Heart left ventricle (tissue), 16 donors: ENCODE data around the gene CRACDL. TPM values are rescaled to one million over a fixed set of nuclear protein-coding genes. Genes with fewer than 3 reads are reported as not detected.
A peak's percentile ranks its signal among the peaks of the same experiment; 100 is the strongest.

Experiments
- ATAC-seq, 4 donors: fragments of 200-7000 bp; cut with Tn5 transposase; one replicate each; pipeline ENCODE4 v1.9.1; 2020 to 2022; ENCODE audit warnings: moderate library complexity in 4 of 4, mild to moderate bottlenecking in 3 of 4, moderate number of reproducible peaks in 1 of 4
- DNase-seq, 5 donors: peaks; one replicate each; pipeline ENCODE4 v3.0.0-alpha.2; 2020
- H3K27ac ChIP-seq, 12 donors: fragments of 200-600 bp; sonication (generic) in 4 of 12; one replicate each; pipeline versions ENCODE4 v1.5.0 to v1.8.0; 2016 to 2022; ENCODE audit warnings: mild to moderate bottlenecking in 2 of 12
- H3K27me3 ChIP-seq, 9 donors: fragments of 200-600 bp; sonication (generic) in 2 of 9; one replicate each; pipeline versions ENCODE4 v1.5.1 to v1.8.0; 2016 to 2022; ENCODE audit warnings: mild to moderate bottlenecking in 3 of 9
- H3K36me3 ChIP-seq, 9 donors: fragments of 200-600 bp; sonication (generic) in 2 of 9; one replicate each; pipeline versions ENCODE4 v1.5.0 to v1.8.0; 2018 to 2022; ENCODE audit warnings: mild to moderate bottlenecking in 2 of 9
- H3K4me1 ChIP-seq, 12 donors: fragments of 200-600 bp; sonication (generic) in 4 of 12; one replicate each; pipeline versions ENCODE4 v1.5.0 to v1.8.0; 2016 to 2022; ENCODE audit warnings: mild to moderate bottlenecking in 3 of 12
- H3K4me3 ChIP-seq, 12 donors: fragments of 200-600 bp; sonication (generic) in 4 of 12; one replicate each; pipeline versions ENCODE4 v1.5.0 to v1.8.0; 2017 to 2022; ENCODE audit warnings: mild to moderate bottlenecking in 9 of 12, moderate library complexity in 4 of 12
- H3K9me3 ChIP-seq, 12 donors: fragments of 200-600 bp; sonication (generic) in 4 of 12; one replicate each; pipeline versions ENCODE4 v1.5.0 to v1.8.0; 2016 to 2022; ENCODE audit warnings: mild to moderate bottlenecking in 1 of 12
- POLR2A ChIP-seq, 2 donors: fragments of 450-650 bp; IDR thresholded peaks; one replicate each; pipeline ENCODE4 v1.6.1; 2017; ENCODE audit warnings: antibody characterized with exemption in 2 of 2, mild to moderate bottlenecking in 2 of 2, moderate library complexity in 2 of 2
- WGBS, 4 donors: extraction: QIAGEN DNeasy Blood & Tissue Kit in 2 of 4; methylation state at CpG; one replicate each; pipeline versions ENCODE4 v1.1.5 to v1.1.7; 2013 to 2018; 5-methylcytosine and 5-hydroxymethylcytosine counted together
- intact Hi-C, 10 donors: fragments of 100-400 bp; cut with DNase I; formaldehyde crosslinking; loops; one replicate each; pipeline versions ENCODE4 v1.11.1 to v1.14.2; 2022
- polyA plus RNA-seq, 2 donors: library from polyadenylated mRNA; stranded (reverse); fragments of 200-250 nt; gene quantifications; one replicate each; pipeline ENCODE4 v1.2.3, GENCODE V29; 2013
- total RNA-seq, 9 donors: library from RNA; depleted of rRNA in 2 of 9; stranded (reverse); fragments of >200 nt in 2 of 9; fragmentation: NEBNext Ultra II Directional in 3 of 9; extraction: Animal tissue kit (Norgen Biotek cat#: 25700) in 3 of 9; gene quantifications; one replicate each; pipeline versions ENCODE4 v1.1.0 to v1.2.4, GENCODE V29; 2016 to 2023
- TF ChIP-seq, protein P1 (sequence below), 12 donors: fragments of 200-600 bp; sonication (generic) in 4 of 12; IDR thresholded peaks; one replicate each; pipeline versions ENCODE4 v1.5.0 to v1.8.0; 2018 to 2022; ENCODE audit warnings: antibody characterized with exemption in 12 of 12, mild to moderate bottlenecking in 5 of 12
- donor health status: ischemic (EF 13 %, LVEDD 7.1; RV severe dilation, severe dysfunction).
- donor health status: healthy with polysubstance abuse.
- donor health status: DM: no; HTN: yes; CAD: no.
- donor health status: DM: no; HTN: no; CAD: no.
- donor health status: ischemic (EF 25% LVEDD 6.9; RV normal size, moderate dysfunction).
- donor health status: ischemic (EF 25% LVEDD 5.7; RV mildly dilated, moderate dysfunction).
- donor health status: healthy.
- donor health status: DM: yes; HTN: yes; CAD: no.
- donor health status: ischemic (EF 35%, LVEDD 5.7; RV mildly dilated, moderate dysfunction).
- donor health status: nonischemic (EF 11% LVEDD 7.7; RV severe dilation, severe dysfunction).
- donor health status: DM: yes; HTN: yes; CAD: no.
- donor health status: PGD.
- donor health status: ischemic (EF 29% LVEDD 5.4; RV normal size, mild dysfunction).
- donor health status: nonischemic (EF 23%, LVEDD 6.1; RV moderate dilation, normal function).

Gene CRACDL
- total and polyA plus RNA-seq, 11 donors = 1.1 to 7.4 (median 2.9) TPM

GRCh38 chr2:98799375-98800329, 136.4 kb downstream of the CRACDL start:
- Histone ChIP-seq H3K27ac (peak overlapping the region; percentile 6 to 78 (median 52)), H3K9me3 (no peaks in the 10 kb centered on the region), H3K4me3 (no peak overlapping the region), H3K36me3 (peaks cover 0 to 11% (median 0%) of the 10 kb centered on the region in 9 donors), H3K4me1 (peaks cover 0 to 13% (median 2%) of the 10 kb centered on the region in 12 donors), H3K27me3 (no peaks in the 10 kb centered on the region)
- intact Hi-C loops = no loop called here
- no peak for TF ChIP-seq POLR2A (IDR thresholded peaks at IDR 0.05)
- TF ChIP-seq, protein P1, sequence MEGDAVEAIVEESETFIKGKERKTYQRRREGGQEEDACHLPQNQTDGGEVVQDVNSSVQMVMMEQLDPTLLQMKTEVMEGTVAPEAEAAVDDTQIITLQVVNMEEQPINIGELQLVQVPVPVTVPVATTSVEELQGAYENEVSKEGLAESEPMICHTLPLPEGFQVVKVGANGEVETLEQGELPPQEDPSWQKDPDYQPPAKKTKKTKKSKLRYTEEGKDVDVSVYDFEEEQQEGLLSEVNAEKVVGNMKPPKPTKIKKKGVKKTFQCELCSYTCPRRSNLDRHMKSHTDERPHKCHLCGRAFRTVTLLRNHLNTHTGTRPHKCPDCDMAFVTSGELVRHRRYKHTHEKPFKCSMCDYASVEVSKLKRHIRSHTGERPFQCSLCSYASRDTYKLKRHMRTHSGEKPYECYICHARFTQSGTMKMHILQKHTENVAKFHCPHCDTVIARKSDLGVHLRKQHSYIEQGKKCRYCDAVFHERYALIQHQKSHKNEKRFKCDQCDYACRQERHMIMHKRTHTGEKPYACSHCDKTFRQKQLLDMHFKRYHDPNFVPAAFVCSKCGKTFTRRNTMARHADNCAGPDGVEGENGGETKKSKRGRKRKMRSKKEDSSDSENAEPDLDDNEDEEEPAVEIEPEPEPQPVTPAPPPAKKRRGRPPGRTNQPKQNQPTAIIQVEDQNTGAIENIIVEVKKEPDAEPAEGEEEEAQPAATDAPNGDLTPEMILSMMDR (IDR thresholded peaks at IDR 0.05) = no peak
- ATAC-seq (no peak), DNase-seq (no peak)
- WGBS, 4 donors = 82 to 86% (median 85%) methylated on average over 10 of the region's 10 CpGs

- Histone ChIP-seq H3K27me3 (no peaks in the 10 kb centered on the region), H3K4me3 (no peak overlapping the region), H3K36me3 (peaks cover 0 to 19% (median 3%) of the 10 kb centered on the region in 9 donors), H3K4me1 (peaks cover 0 to 24% (median 2%) of the 10 kb centered on the region in 12 donors), H3K9me3 (no peaks in the 10 kb centered on the region), H3K27ac (no peak overlapping the region)
- intact Hi-C loops = loop anchor here in 1 of 10 donors (2.0 kb wide), 1 partner anchor 20 kb away; no protein-coding TSS in a partner anchor
- ATAC-seq (no peak), DNase-seq (no peak)
- 82 to 88% (median 83%) methylated on average over 19 of the region's 19 CpGs for WGBS, 4 donors
- no peak for TF ChIP-seq POLR2A (IDR thresholded peaks at IDR 0.05)
- TF ChIP-seq, protein P1 (IDR thresholded peaks at IDR 0.05) = no peak
These were observed 139.1 kb downstream of the CRACDL start for GRCh38 chr2:98796775-98797544.

DNA sequence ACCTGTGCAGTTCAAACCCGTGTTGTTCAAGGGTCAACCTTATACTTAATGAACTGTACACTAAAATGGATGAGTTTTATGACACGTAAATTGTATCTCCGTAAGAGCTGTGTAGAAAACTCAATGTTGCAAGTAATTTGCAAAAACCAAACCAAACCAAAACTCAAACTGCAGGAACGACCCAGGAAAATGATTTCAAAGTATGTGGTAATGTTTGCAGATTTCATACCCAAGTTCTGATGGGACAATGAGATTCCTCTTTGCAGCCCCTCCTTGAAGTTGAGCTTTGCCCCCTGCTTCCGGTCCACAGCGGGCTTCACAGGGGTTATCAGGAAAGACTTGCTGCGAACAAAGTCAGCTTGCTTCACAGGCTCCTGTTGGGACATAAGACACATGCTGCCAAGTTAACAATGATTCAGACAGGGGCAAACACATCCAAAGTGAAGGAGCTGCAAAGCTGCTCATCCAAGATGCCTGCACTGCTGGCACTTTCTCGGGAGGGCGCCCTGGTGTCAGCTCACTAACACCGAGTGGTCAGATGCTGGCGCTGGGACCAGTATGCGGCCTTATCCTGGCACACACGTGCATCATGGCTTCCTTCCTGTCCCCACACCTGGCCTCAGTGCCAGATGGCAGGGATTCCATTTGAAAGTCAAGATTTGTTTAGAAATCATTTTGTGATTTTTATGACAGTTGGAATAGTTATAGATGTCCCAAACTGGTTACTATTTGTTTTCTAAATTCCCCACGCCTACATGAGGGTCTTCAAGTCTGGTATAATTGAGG, 139.9 kb downstream of the CRACDL start:
- 73 to 81% (median 77%) methylated on average over 14 of the region's 14 CpGs for WGBS, 4 donors
- Histone ChIP-seq H3K4me1 (peaks cover 0 to 24% (median 2%) of the 10 kb centered on the region in 12 donors), H3K27me3 (no peaks in the 10 kb centered on the region), H3K36me3 (peaks cover 0 to 19% (median 3%) of the 10 kb centered on the region in 9 donors), H3K4me3 (no peak overlapping the region), H3K27ac (no peak overlapping the region), H3K9me3 (no peaks in the 10 kb centered on the region)
- DNase-seq (no peak), ATAC-seq (no peak)
- intact Hi-C loops = loop anchor here in 1 of 10 donors (2.0 kb wide), 1 partner anchor 19 kb away; no protein-coding TSS in a partner anchor
- no peak for TF ChIP-seq POLR2A (IDR thresholded peaks at IDR 0.05)
- TF ChIP-seq, protein P1 (IDR thresholded peaks at IDR 0.05) = no peak
